NCI-H2081 (cell line): ENCODE measurements around the gene GMPR.
A peak's percentile ranks its signal among the peaks of the same experiment; 100 is the strongest.

ENCODE experiments used
- DNase-seq, 2 experiments: peaks; one replicate each; lab custom pipeline; 2025; lab: John Stamatoyannopoulos, UW

GMPR gene

GRCh38 chr6:16238057-16238962 is at the start of gene GMPR:
Gene GMPR, plus strand, starts transcription at chr6:16238587. Its CDS starts 107 bp downstream, at chr6:16238694.
- DNase-seq: peak; percentile 43 to 56

DNA sequence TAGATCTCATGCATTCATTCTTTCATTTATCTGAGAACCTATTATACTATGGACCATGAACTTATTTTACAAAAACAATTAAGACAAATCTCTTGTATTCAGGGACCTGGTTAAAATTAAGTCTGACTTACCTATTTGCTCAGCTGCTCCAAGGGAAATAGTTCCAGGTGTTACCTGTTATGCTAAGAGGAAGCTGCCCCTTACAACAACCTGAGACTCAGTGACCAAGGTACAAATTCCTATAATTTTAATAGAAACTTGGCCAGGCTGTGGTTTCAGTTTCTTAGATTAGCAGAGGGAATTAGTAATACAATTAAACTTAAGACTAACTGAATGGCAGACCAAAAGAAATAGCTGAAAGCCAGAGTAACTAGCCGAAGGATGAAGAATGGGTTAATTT is 48.2 kb upstream of the GMPR start:
- DNase-seq: peak in 1 of 2 experiments; percentile 31

GRCh38 chr6:16196260-16196983 is 42.0 kb upstream of the GMPR start:
- DNase-seq: no peak

DNA sequence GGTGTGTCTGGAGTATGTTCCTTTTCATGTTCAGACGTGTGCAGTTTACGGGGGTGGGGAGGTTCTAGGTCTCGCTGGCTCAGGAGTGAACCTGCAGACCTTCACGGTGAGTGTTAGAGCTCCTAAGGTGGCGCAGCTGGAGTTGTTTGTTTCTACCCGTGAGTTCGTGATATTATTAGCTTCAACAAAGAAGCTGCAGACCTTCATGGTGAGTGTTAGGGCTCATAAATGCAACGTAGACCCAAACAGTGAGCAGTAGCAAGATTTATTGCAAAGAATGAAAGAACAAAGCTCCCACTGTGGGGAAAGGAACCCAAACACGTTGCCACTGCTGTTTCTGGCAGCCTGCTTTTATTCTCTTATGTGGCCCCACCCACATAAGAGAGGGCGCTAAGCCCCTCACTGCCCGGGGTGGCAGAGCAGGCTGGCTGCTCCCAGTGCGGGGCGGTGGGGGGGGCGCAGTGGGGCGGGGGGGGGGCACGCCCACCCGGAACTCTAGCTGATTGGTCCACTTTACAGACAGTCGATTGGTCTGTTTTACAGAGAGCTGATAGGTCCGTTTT is 41.3 kb upstream of the GMPR start:
- no peak for DNase-seq

GRCh38 chr6:16198061-16198705 is 40.2 kb upstream of the GMPR start:
- no peak for DNase-seq

DNA sequence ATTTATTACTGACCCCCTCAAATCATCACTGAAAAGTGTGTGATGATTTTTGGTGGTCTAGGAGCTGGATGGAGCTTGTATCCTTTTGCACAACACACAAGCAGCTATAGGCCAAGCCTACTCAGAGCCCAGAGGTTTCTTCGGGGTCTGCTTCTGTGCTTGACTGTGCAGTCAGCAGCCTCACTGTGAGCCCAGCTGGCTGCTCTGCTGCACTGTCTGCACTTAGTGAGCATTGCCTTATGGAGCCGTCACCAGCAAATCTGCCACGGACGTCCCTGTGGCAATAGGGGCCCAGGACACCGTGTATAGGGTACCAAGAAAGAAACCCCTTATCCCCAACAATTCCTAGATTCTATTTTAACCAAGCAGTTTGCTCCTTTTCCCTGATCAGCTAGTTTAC is 38.6 kb upstream of the GMPR start:
- no peak for DNase-seq

GRCh38 chr6:16200321-16200883 is 38.0 kb upstream of the GMPR start:
- DNase-seq: no peak

DNA sequence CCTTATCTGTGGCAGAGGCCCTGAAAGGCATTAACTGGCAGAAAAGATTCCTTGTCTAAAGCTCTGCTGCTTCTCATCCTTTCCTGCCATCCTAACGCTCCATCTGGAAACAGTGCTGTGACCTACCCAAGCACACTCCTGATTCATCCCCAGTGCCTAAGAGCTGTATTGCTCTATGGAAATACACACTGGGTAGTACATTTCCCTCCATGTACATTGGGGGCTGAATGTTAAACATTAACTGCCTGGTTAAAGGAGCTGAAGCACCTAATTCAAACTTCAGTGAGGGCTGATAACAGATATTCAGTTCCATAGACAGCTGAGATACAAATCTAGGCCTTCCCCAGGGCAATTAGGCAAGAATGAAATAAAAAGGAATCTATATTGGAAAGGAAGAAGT is 36.7 kb upstream of the GMPR start:
- no peak for DNase-seq

- DNase-seq: no peak
These were observed 33.6 kb upstream of the GMPR start for GRCh38 chr6:16204653-16205376.

- peak in 1 of 2 experiments; percentile 24 for DNase-seq
These were observed 32.8 kb upstream of the GMPR start for GRCh38 chr6:16205377-16206144.

GRCh38 chr6:16206595-16207037 is 31.8 kb upstream of the GMPR start:
- peak; percentile 75 to 78 for DNase-seq

- DNase-seq: no peak
These were observed 29.4 kb upstream of the GMPR start for GRCh38 chr6:16208989-16209388.

DNA sequence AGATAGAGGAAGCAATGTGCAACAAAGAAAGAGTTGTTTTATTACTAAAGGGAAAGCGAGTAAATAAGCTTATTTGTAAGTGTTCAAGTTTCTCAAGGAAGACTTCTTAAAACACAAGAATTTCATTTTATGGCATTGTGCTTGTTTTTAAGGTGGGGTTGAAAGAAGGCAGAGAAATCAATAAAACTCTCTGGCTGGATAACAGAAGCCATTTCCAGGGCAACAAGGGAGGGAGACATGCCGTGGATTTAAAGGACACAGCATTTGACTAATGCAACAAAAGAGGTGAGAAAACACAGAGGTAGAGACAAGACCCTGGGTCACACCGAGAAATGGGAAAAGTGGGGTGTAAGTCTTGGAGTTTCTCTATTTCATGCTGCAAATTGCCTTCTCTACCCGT is 28.8 kb upstream of the GMPR start:
- no peak for DNase-seq

DNA sequence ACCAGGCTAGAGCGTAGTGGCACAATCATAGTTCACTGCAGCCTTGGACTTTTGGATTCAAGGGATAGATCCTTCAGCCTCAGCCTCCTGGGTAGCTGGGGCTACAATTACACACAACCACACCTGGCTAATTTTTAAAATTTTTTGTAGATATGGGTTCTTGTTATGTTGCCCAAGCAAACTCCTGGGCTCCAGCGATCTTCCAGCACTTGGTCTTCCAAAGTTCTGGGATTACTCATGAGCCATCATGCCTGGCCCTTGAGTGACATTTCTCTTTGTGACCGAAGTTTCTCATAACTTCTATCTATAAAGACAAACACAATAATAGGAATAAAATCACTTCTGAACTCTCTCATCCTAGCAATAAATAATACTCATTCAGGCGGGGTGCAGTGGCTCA is 26.1 kb upstream of the GMPR start:
- DNase-seq: no peak

- no peak for DNase-seq
These were observed 21.8 kb upstream of the GMPR start for GRCh38 chr6:16216501-16217155.

DNA sequence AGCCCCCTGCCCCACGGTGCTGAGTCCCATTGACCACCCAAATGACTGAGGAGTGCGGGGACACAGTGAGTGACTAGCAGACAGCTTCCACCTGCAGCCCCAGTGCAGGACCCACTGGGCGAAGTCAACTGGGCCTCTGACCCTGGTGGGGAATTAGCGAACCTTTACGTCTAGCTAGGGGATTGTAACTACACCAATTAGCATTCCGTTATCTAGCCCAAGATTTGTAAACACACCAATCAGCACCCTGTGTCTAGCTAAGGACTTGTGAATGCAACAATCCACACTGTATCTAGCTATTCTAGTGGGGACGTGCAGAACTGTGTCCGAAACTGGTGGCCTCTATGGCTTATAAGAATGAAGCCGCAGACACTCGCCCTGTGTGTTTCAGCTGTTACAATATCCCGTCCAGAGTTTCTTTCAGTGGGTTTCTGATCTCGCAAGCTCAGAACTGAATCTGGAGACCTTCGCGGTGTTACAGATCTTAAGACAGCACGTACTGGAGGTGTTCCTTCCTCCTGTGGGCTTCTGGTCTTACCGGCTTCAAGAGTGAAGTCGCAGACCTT is 21.1 kb upstream of the GMPR start:
- DNase-seq: no peak

- DNase-seq: no peak
These were observed 15.6 kb upstream of the GMPR start for GRCh38 chr6:16222826-16223225.

GRCh38 chr6:16223362-16223761 is 15.0 kb upstream of the GMPR start:
- DNase-seq: no peak

- no peak for DNase-seq
These were observed 14.0 kb upstream of the GMPR start for GRCh38 chr6:16224409-16224808.
